Brain microvascular endothelial cell (primary cell): ENCODE measurements around the gene MARCHF3.

Experiments used
- DNase-seq: peaks from one replicate; pipeline ENCODE4 v3.0.0-alpha.2; 2020
- H3K27ac ChIP-seq: fragments of 250-450 bp; sonication (Bioruptor Pico); 2 replicates; pipeline ENCODE4 v1.5.1; 2020; ENCODE audit warnings: mild to moderate bottlenecking, moderate library complexity
- H3K27me3 ChIP-seq: fragments of 250-450 bp; sonication (Bioruptor Pico); replicated peaks from 2 replicates; pipeline ENCODE4 v1.5.1; 2020; ENCODE audit warnings: mild to moderate bottlenecking
- H3K36me3 ChIP-seq: fragments of 250-450 bp; sonication (Bioruptor Pico); replicated peaks from 2 replicates; pipeline ENCODE4 v1.5.1; 2020; ENCODE audit warnings: mild to moderate bottlenecking
- H3K4me3 ChIP-seq: 2 replicates; pipeline ENCODE4 v1.5.1; 2011; ENCODE audit warnings: low read depth, mild to moderate bottlenecking, control low read depth, low read length, moderate library complexity
- in situ Hi-C: cut with HindIII; loops from 2 replicates; pipeline ENCODE4 v1.10.0; 2017; ENCODE audit warnings: low sequenced_read_pairs, low pct_ligation_motif_present
- TF ChIP-seq, protein P1 (sequence below): IDR thresholded peaks from 2 replicates; pipeline ENCODE4 v1.5.1; 2011; ENCODE audit warnings: low read depth, mild to moderate bottlenecking, moderate library complexity, low read length, control low read depth, inconsistent platforms; ENCODE audit errors: missing control alignments

MARCHF3 gene

DNA sequence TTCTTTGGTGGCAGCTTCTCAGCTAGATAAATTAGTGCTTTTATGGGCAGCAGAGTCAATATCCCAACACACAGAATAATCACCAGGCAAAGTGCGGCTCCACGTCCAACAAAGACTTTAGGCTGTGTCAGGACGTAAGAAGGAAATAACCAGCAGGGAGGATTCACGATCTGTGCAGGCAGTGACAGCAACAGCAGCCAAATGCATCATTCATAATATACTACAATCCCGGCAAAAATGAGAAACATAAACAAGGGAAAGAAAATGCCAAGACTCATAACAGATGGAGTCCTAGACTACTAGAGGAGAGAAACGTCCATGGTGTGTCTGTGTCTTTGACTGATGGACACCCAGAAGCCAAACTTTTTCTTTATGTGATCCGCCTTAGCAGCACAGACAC lies 152.8 kb downstream of the MARCHF3 start:
- Histone ChIP-seq H3K4me3 (no peak overlapping the region), H3K27ac (no peak overlapping the region), H3K27me3 (no peaks in the 10 kb centered on the region), H3K36me3 (no peaks in the 10 kb centered on the region)
- DNase-seq = no peak
- TF ChIP-seq, protein P1, sequence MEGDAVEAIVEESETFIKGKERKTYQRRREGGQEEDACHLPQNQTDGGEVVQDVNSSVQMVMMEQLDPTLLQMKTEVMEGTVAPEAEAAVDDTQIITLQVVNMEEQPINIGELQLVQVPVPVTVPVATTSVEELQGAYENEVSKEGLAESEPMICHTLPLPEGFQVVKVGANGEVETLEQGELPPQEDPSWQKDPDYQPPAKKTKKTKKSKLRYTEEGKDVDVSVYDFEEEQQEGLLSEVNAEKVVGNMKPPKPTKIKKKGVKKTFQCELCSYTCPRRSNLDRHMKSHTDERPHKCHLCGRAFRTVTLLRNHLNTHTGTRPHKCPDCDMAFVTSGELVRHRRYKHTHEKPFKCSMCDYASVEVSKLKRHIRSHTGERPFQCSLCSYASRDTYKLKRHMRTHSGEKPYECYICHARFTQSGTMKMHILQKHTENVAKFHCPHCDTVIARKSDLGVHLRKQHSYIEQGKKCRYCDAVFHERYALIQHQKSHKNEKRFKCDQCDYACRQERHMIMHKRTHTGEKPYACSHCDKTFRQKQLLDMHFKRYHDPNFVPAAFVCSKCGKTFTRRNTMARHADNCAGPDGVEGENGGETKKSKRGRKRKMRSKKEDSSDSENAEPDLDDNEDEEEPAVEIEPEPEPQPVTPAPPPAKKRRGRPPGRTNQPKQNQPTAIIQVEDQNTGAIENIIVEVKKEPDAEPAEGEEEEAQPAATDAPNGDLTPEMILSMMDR = no peak
- in situ Hi-C loops = no loop called here

DNA sequence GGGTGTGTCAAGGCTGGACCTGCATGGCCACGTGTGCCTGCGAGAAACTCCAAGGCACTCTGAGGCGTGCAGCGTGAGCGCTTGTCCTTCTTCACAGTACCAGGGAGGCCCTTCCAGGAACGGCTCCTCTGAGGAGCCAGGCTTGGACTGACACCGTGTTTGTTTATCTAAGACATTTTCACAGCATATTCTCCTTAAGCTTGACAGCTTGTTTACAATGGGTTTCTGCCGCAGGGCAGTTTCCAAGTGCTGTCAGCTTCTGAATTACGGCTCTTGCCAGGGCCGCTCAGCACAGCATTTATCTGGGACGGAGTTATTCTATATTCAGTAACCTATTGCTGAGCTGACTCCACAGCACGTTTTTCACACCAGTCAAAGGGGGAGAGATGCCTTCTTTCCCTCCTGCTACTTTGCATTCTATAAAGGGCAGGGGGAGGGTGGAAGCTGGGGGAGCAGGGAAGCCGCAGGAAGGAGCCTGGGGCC lies 155.0 kb downstream of the MARCHF3 start:
- Histone ChIP-seq H3K27ac (no peak overlapping the region), H3K4me3 (no peak overlapping the region), H3K27me3 (no peaks in the 10 kb centered on the region), H3K36me3 (no peaks in the 10 kb centered on the region)
- no peak for DNase-seq
- in situ Hi-C loops = no loop called here
- TF ChIP-seq, protein P1 = no peak

DNA sequence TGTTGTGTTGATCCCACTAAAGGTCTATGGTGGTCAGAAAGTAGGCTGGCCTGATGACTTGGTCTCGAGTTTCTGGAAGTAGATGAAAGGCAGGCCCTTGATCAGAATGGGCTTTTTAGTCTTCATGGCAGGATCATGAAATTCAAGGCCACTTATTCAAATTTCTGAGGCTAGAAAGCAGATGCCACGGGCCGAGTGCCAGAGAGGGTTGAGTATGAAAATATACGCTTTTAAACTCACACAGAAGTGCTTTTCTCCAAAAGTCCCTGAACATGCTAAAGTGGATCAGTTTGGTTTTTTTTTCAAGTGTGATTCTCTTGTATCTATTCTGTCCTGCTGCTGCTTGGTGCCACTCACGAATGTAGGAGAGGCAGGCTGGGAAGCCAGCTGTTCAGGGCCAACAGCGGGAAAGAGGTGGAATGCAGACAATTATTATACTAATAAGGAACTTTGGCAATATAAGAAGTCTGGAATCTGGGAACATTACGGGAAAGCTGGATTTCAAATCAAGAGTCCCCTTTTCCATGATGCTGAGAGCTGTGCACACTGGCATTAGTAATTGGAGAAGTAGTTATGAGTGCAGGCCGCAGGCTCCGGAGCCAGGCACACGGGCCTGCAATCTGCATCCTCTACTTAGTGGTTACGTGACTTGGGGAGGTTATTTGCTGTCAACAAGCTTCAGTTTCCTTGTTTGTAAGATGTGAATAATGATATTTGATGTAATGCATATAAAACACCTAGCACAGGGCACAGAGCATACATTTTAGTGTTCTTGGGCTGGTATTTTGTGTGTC lies 157.6 kb downstream of the MARCHF3 start:
- H3K4me3 ChIP-seq = no peak overlapping the region
- TF ChIP-seq, protein P1 = no peak
- H3K27me3 ChIP-seq = no peaks in the 10 kb centered on the region
- in situ Hi-C loops = no loop called here
- H3K36me3 ChIP-seq = no peaks in the 10 kb centered on the region
- DNase-seq = no peak
- H3K27ac ChIP-seq = no peak overlapping the region

GRCh38 chr5:126871441-126871840 lies 158.9 kb downstream of the MARCHF3 start:
- in situ Hi-C loops = no loop called here
- Histone ChIP-seq H3K4me3 (no peak overlapping the region), H3K27ac (no peak overlapping the region), H3K36me3 (no peaks in the 10 kb centered on the region), H3K27me3 (no peaks in the 10 kb centered on the region)
- DNase-seq = no peak
- TF ChIP-seq, protein P1 = no peak

GRCh38 chr5:126869005-126869451 lies 161.3 kb downstream of the MARCHF3 start:
- in situ Hi-C loops = no loop called here
- Histone ChIP-seq H3K27me3 (no peaks in the 10 kb centered on the region), H3K36me3 (no peaks in the 10 kb centered on the region), H3K27ac (no peak overlapping the region), H3K4me3 (peak overlapping the region; percentile 33)
- DNase-seq = peak; percentile 40
- TF ChIP-seq, protein P1 = no peak
